SK-N-SH (cell line): ENCODE results near the gene GAB1. TPM values are rescaled to one million over a fixed set of nuclear protein-coding genes. Genes with fewer than 3 reads are reported as not detected.

Experiments
- CTCF ChIA-PET: fragments of 300-600, 350-600 bp; formaldehyde crosslinking; extraction: SDS; loops from one replicate; lab custom pipeline; 2021; lab: Yijun Ruan, JAX
- POLR2A ChIA-PET: fragments of 350-600 bp; sonication (Branson Sonifier 250); formaldehyde crosslinking; extraction: SDS; loops from one replicate; lab custom pipeline; 2020; ENCODE audit warnings: antibody characterized with exemption, inconsistent platforms; lab: Yijun Ruan, JAX
- DNase-seq: peaks from one replicate; pipeline ENCODE4 v3.0.0; 2012
- H2AFZ ChIP-seq: fragments of 200-600 bp; sonication (generic); 2 replicates; pipeline ENCODE4 v1.8.1; 2016; ENCODE audit warnings: antibody characterized with exemption, mild to moderate bottlenecking, low read depth
- H3F3A ChIP-seq: fragments of 200-600 bp; sonication (generic); replicated peaks from 2 replicates; pipeline ENCODE3; 2016; ENCODE audit warnings: antibody characterized with exemption, mild to moderate bottlenecking; ENCODE audit not compliant: insufficient read depth
- H3K27ac ChIP-seq, 2 experiments: fragments of 200-500 bp in 1 of 2; fragments of 200-600 bp in 1 of 2; sonication (Bioruptor generic) in 1 of 2; sonication (generic), shearing (Covaris generic) in 1 of 2; 2 replicates each; pipeline versions ENCODE4 v1.5.1 to v1.6.1; 2014 to 2016; ENCODE audit warnings: low read depth in 2 of 2, inconsistent platforms in 1 of 2, low read length in 1 of 2, mild to moderate bottlenecking in 1 of 2, mixed read lengths in 1 of 2
- H3K27me3 ChIP-seq: fragments of 200-600 bp; sonication (generic), shearing (Covaris generic); 2 replicates; pipeline ENCODE4 v1.6.1; 2016; ENCODE audit warnings: mixed run types; ENCODE audit not compliant: insufficient read depth
- H3K36me3 ChIP-seq, 2 experiments: fragments of 200-500 bp in 1 of 2; fragments of 200-600 bp in 1 of 2; sonication (Bioruptor generic) in 1 of 2; sonication (generic) in 1 of 2; replicated peaks in 1 of 2; 2 replicates each; pipeline versions ENCODE3 to v1.5.1; 2014 to 2016; ENCODE audit warnings: low read length in 1 of 2, mild to moderate bottlenecking in 1 of 2; ENCODE audit not compliant: insufficient read depth in 2 of 2, control insufficient read depth in 1 of 2
- H3K4me1 ChIP-seq, 2 experiments: fragments of 200-500 bp in 1 of 2; fragments of 200-600 bp in 1 of 2; sonication (Bioruptor generic) in 1 of 2; sonication (generic), shearing (Covaris generic) in 1 of 2; 2 replicates each; pipeline versions ENCODE4 v1.5.1 to v1.6.1; 2014 to 2016; ENCODE audit warnings: low read depth in 1 of 2, low read length in 1 of 2, mixed run types in 1 of 2; ENCODE audit not compliant: insufficient read depth in 2 of 2, control insufficient read depth in 1 of 2
- H3K4me2 ChIP-seq: fragments of 200-600 bp; sonication (generic), shearing (Covaris generic); 2 replicates; pipeline ENCODE4 v1.6.1; 2017; ENCODE audit warnings: mixed run types
- H3K4me3 ChIP-seq, 2 experiments: fragments of 200-500 bp in 1 of 2; fragments of 200-600 bp in 1 of 2; sonication (Bioruptor generic) in 1 of 2; sonication (generic), shearing (Covaris generic) in 1 of 2; 2 replicates each; pipeline versions ENCODE4 v1.5.1 to v1.8.1; 2014 to 2016; ENCODE audit warnings: low read depth in 2 of 2, inconsistent platforms in 1 of 2, low read length in 1 of 2, mild to moderate bottlenecking in 1 of 2, mixed read lengths in 1 of 2, moderate library complexity in 1 of 2
- H3K79me2 ChIP-seq: fragments of 200-600 bp; sonication (generic); 2 replicates; pipeline ENCODE4 v1.8.1; 2017; ENCODE audit warnings: mild to moderate bottlenecking; ENCODE audit not compliant: insufficient read depth
- H3K9ac ChIP-seq: fragments of 200-600 bp; sonication (generic); 2 replicates; pipeline ENCODE4 v1.6.1; 2017; ENCODE audit warnings: mixed run types
- H3K9me2 ChIP-seq: fragments of 200-600 bp; sonication (generic); 2 replicates; pipeline ENCODE4 v1.6.1; 2017; ENCODE audit warnings: mixed run types
- H3K9me3 ChIP-seq: fragments of 200-600 bp; sonication (generic); 2 replicates; pipeline ENCODE4 v1.6.1; 2017; ENCODE audit warnings: mixed run types, mild to moderate bottlenecking, moderate library complexity
- H4K20me1 ChIP-seq: fragments of 200-600 bp; sonication (generic); 2 replicates; pipeline ENCODE4 v1.6.1; 2017; ENCODE audit warnings: mild to moderate bottlenecking, mixed run types; ENCODE audit not compliant: insufficient read depth
- EP300 ChIP-seq, 2 experiments: IDR thresholded peaks; 2 replicates each; pipeline versions ENCODE4 v1.4.0 to v1.6.1; 2012; ENCODE audit warnings: borderline replicate concordance in 1 of 2, low read depth in 1 of 2, low read length in 1 of 2
- FOSL2 ChIP-seq: IDR thresholded peaks from 2 replicates; pipeline ENCODE4 v1.4.0; 2012; ENCODE audit warnings: low read depth, mild to moderate bottlenecking, moderate library complexity, borderline replicate concordance
- FOXM1 ChIP-seq: IDR thresholded peaks from 2 replicates; pipeline ENCODE4 v1.4.0; 2012; ENCODE audit warnings: low read depth, mild to moderate bottlenecking
- MAX ChIP-seq: IDR thresholded peaks from 2 replicates; pipeline ENCODE4 v1.4.0; 2012; ENCODE audit warnings: low read depth
- MXI1 ChIP-seq: IDR thresholded peaks from 2 replicates; pipeline ENCODE4 v1.6.1; 2012; ENCODE audit warnings: mild to moderate bottlenecking, low read depth, low read length, improper control_type of control experiment
- NFIC ChIP-seq: IDR thresholded peaks from 2 replicates; pipeline ENCODE4 v1.4.0; 2012; ENCODE audit warnings: borderline replicate concordance
- RAD21 ChIP-seq: IDR thresholded peaks from 2 replicates; pipeline ENCODE4 v1.6.1; 2012; ENCODE audit warnings: mild to moderate bottlenecking, low read length
- SIN3A ChIP-seq: IDR thresholded peaks from 2 replicates; pipeline ENCODE4 v1.6.1; 2012; ENCODE audit warnings: low read depth, mild to moderate bottlenecking, low read length, moderate library complexity, borderline replicate concordance
- TCF12 ChIP-seq: IDR thresholded peaks from 2 replicates; pipeline ENCODE4 v1.4.0; 2012
- TEAD4 ChIP-seq: IDR thresholded peaks from 2 replicates; pipeline ENCODE4 v1.4.0; 2012; ENCODE audit warnings: mild to moderate bottlenecking, borderline replicate concordance; ENCODE audit not compliant: insufficient read depth
- WGBS: methylation state at CpG from one replicate; pipeline ENCODE4 v1.1.6; 2017; ENCODE audit warnings: low lambda C conversion rate; 5-methylcytosine and 5-hydroxymethylcytosine counted together
- polyA plus RNA-seq, 3 experiments: library from polyadenylated mRNA; depleted of rRNA; stranded (reverse); fragments of >200 nt; gene quantifications; 2 replicates each; pipeline ENCODE4 v1.2.3, GENCODE V29; 2012
- TF ChIP-seq, protein P1 (sequence below): IDR thresholded peaks from 2 replicates; pipeline ENCODE4 v1.4.0; 2012; ENCODE audit warnings: low read depth, borderline replicate concordance

The GAB1 gene
- polyA plus RNA-seq, 1 of the 3 experiments (the other 2 are of a cell fraction) = 3.7 TPM

DNA sequence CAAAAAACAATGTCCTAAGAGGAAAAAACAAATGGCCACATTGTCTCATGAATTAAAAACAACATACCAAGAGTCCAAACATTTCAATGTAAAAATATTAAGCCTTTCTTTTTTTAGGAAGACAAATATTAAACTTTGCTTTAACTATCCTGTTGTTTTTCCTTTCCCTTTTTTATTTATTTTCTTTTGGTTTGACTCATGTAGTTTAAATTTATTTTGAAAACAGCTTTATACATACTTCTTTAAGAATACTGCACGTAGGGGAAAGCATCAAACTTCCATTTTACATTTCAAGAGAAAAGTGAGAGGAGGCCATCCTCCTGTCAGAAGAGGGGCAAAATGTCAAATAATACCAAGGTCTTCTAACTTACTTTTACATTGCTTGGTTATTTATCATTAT lies 8.7 kb downstream of the GAB1 start:
- Histone ChIP-seq H3K9ac (no peak overlapping the region), H3K4me2 (no peak overlapping the region), H2AFZ (no peak overlapping the region), H3K9me3 (no peaks in the 10 kb centered on the region), H3K4me3 (no peak overlapping the region), H3F3A (no peaks in the 10 kb centered on the region), H3K9me2 (no peaks in the 10 kb centered on the region), H4K20me1 (peaks cover 12% of the 10 kb centered on the region; the same call in 1 of the 2 replicates), H3K4me1 (peaks cover 14 to 21% of the 10 kb centered on the region in 2 experiments; a peak in 3 of 4 replicates), H3K27ac (no peak overlapping the region), H3K79me2 (peaks cover 52% of the 10 kb centered on the region), H3K27me3 (no peaks in the 10 kb centered on the region), H3K36me3 (no peaks in the 10 kb centered on the region)
- TF ChIP-seq TEAD4 = no peak
- no peak for TF ChIP-seq TCF12
- TF ChIP-seq MAX = no peak
- POLR2A ChIA-PET = no interaction called here
- no peak for DNase-seq
- CTCF ChIA-PET = interaction anchor here (0.9 to 1.2 kb wide), 4 partner anchors 9 to 47 kb away, joined by 3 to 4 read pairs (median 4); partner anchors contain the start of gene GAB1
- WGBS = 93% methylated on average over 1 of the region's 1 CpG

GRCh38 chr4:143346206-143346605 lies 9.5 kb downstream of the GAB1 start:
- H3K27me3 ChIP-seq = no peaks in the 10 kb centered on the region
- no peaks in the 10 kb centered on the region for H3F3A ChIP-seq
- ChIA-PET POLR2A (no interaction called here), CTCF (no interaction called here)
- H2AFZ ChIP-seq = no peak overlapping the region
- H4K20me1 ChIP-seq = peaks cover 10% of the 10 kb centered on the region; the same call in 1 of the 2 replicates
- H3K9me2 ChIP-seq = no peaks in the 10 kb centered on the region
- H3K27ac ChIP-seq = no peak overlapping the region
- 79% methylated on average over 2 of the region's 2 CpGs for WGBS
- DNase-seq = no peak
- H3K4me2 ChIP-seq = no peak overlapping the region
- no peaks in the 10 kb centered on the region for H3K36me3 ChIP-seq
- H3K79me2 ChIP-seq = peaks cover 43% of the 10 kb centered on the region
- peaks cover 14 to 21% of the 10 kb centered on the region in 2 experiments; a peak in 3 of 4 replicates for H3K4me1 ChIP-seq
- TF ChIP-seq EP300 (IDR thresholded peaks at IDR 0.05; ENCODE audit: borderline replicate concordance in 1 of 2, low read depth in 1 of 2, low read length in 1 of 2) = no peak
- TF ChIP-seq SIN3A = no peak
- TF ChIP-seq FOXM1 = no peak
- TF ChIP-seq RAD21 = no peak
- no peak for TF ChIP-seq NFIC
- TF ChIP-seq MXI1 = no peak
- TF ChIP-seq, protein P1, sequence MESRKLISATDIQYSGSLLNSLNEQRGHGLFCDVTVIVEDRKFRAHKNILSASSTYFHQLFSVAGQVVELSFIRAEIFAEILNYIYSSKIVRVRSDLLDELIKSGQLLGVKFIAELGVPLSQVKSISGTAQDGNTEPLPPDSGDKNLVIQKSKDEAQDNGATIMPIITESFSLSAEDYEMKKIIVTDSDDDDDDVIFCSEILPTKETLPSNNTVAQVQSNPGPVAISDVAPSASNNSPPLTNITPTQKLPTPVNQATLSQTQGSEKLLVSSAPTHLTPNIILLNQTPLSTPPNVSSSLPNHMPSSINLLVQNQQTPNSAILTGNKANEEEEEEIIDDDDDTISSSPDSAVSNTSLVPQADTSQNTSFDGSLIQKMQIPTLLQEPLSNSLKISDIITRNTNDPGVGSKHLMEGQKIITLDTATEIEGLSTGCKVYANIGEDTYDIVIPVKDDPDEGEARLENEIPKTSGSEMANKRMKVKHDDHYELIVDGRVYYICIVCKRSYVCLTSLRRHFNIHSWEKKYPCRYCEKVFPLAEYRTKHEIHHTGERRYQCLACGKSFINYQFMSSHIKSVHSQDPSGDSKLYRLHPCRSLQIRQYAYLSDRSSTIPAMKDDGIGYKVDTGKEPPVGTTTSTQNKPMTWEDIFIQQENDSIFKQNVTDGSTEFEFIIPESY = no peak
- no peak for TF ChIP-seq FOSL2
- TF ChIP-seq, all 33 proteins: peak for 0
- Histone ChIP-seq H3K9ac (no peak overlapping the region), H3K9me3 (no peaks in the 10 kb centered on the region), H3K4me3 (no peak overlapping the region)
